GM12878 (cell line): Measurements from ENCODE around the gene IL22RA2. TPM values are rescaled to one million over a fixed set of nuclear protein-coding genes. Genes with fewer than 3 reads are reported as not detected.

Experiments
- ATAC-seq: fragments of 200-7000 bp; cut with Tn5 transposase; 3 replicates; pipeline ENCODE4 v1.9.1; 2020; ENCODE audit warnings: mild to moderate bottlenecking, moderate library complexity
- BruUV-seq: library from RNA; stranded (reverse); fragments of 400-500 nt; replicated peaks from 2 replicates; lab custom pipeline; 2021; lab: Mats Ljungman, UMichigan
- CTCF ChIA-PET: fragments of 300-600 bp; sonication (Branson Sonifier 250); formaldehyde crosslinking; extraction: SDS; loops from one replicate; lab custom pipeline; 2021; ENCODE audit warnings: inconsistent platforms; lab: Yijun Ruan, JAX
- POLR2A ChIA-PET: fragments of 350-600 bp; formaldehyde crosslinking; extraction: SDS; loops from one replicate; lab custom pipeline; 2021; ENCODE audit warnings: inconsistent platforms; lab: Charles Lee
- RAD21 ChIA-PET: fragments of 300-600 bp; sonication (Branson Sonifier 250); formaldehyde crosslinking; loops from one replicate; lab custom pipeline; 2023; ENCODE audit warnings: antibody characterized with exemption; ENCODE audit not compliant: unreplicated experiment; lab: Charles Lee
- SMC1A ChIA-PET: fragments of 300-600 bp; sonication (Branson Sonifier 250); formaldehyde crosslinking; loops from one replicate; lab custom pipeline; 2023; ENCODE audit not compliant: unreplicated experiment, uncharacterized antibody; lab: Charles Lee
- DNase-seq: peaks from one replicate; pipeline ENCODE4 v3.0.0-alpha.2; 2011; ENCODE audit warnings: low read depth, low spot score
- FAIRE-seq: peaks from 3 replicates; lab custom pipeline; 2011; peaks lifted over from hg19 to GRCh38; lab: Jason Lieb, UNC
- H2AFZ ChIP-seq: 2 replicates; pipeline ENCODE4 v1.6.0; 2011; ENCODE audit warnings: low read depth, low read length, control low read depth; ENCODE audit not compliant: control insufficient read depth
- H3K27ac ChIP-seq: 2 replicates; pipeline ENCODE4 v1.5.1; 2011; ENCODE audit warnings: control low read depth; ENCODE audit not compliant: control insufficient read depth, insufficient read depth
- H3K27me3 ChIP-seq, 2 experiments: replicated peaks in 1 of 2; 2 replicates each; pipeline versions ENCODE4 v1.6.0 to v1.6.1; 2011; ENCODE audit warnings: low read length in 1 of 2; ENCODE audit not compliant: control insufficient read depth in 2 of 2, insufficient read depth in 2 of 2
- H3K36me3 ChIP-seq, 2 experiments: 2 replicates each; pipeline ENCODE4 v1.5.1; 2011; ENCODE audit warnings: low read length in 1 of 2; ENCODE audit not compliant: control insufficient read depth in 2 of 2, insufficient read depth in 2 of 2
- H3K4me1 ChIP-seq: 2 replicates; pipeline ENCODE4 v1.6.1; 2011; ENCODE audit warnings: mild to moderate bottlenecking, low read length, moderate library complexity, mixed read lengths; ENCODE audit not compliant: control insufficient read depth, insufficient read depth
- H3K4me2 ChIP-seq: 2 replicates; pipeline ENCODE4 v1.6.0; 2011; ENCODE audit warnings: control low read depth; ENCODE audit not compliant: control insufficient read depth, insufficient read depth
- H3K4me3 ChIP-seq: fragments of 200-600 bp; sonication (generic); 2 replicates; pipeline ENCODE4 v1.5.1; 2016
- H3K79me2 ChIP-seq: 2 replicates; pipeline ENCODE4 v1.6.0; 2011; ENCODE audit warnings: low read length; ENCODE audit not compliant: control insufficient read depth, insufficient read depth
- H3K9ac ChIP-seq: 2 replicates; pipeline ENCODE4 v1.8.0; 2011; ENCODE audit warnings: low read length, control low read depth, mixed read lengths; ENCODE audit not compliant: control insufficient read depth, insufficient read depth
- H3K9me3 ChIP-seq: replicated peaks from 3 replicates; pipeline ENCODE4 v1.5.1; 2011; ENCODE audit warnings: mild to moderate bottlenecking, low read length; ENCODE audit not compliant: control insufficient read depth, insufficient read depth
- H4K20me1 ChIP-seq: 2 replicates; pipeline ENCODE4 v1.6.0; 2011; ENCODE audit not compliant: control insufficient read depth, insufficient read depth
- HDGF ChIP-seq: fragments of 450-650 bp; IDR thresholded peaks from 2 replicates; pipeline ENCODE4 v1.6.1; 2016; ENCODE audit warnings: antibody characterized with exemption
- NFIC ChIP-seq: IDR thresholded peaks from 2 replicates; pipeline ENCODE4 v1.6.1; 2012; ENCODE audit warnings: low read depth, mild to moderate bottlenecking, inconsistent platforms, low read length, moderate library complexity
- WRNIP1 ChIP-seq: IDR thresholded peaks from 2 replicates; pipeline ENCODE4 v1.6.1; 2011; ENCODE audit warnings: low read depth, low read length, improper control_type of control experiment, borderline replicate concordance
- WGBS: methylation state at CpG from one replicate; pipeline ENCODE4 v1.1.6; 2016; ENCODE audit warnings: low lambda C conversion rate; ENCODE audit not compliant: insufficient replicate concordance, insufficient coverage; ENCODE audit errors: missing lambda C conversion rate; 5-methylcytosine and 5-hydroxymethylcytosine counted together
- in situ Hi-C: fragments of 300-500 bp; cut with MboI; formaldehyde crosslinking; loops from 9 replicates; pipeline ENCODE4 v1.14.3; 2018; ENCODE audit warnings: mixed read lengths
- intact Hi-C: fragments of 100-400 bp; cut with micrococcal nuclease; formaldehyde crosslinking; loops from one replicate; pipeline ENCODE4 v1.14.2; 2022; ENCODE audit not compliant: unreplicated experiment
- polyA plus RNA-seq, 11 experiments: library from polyadenylated mRNA; depleted of rRNA in 4 of 11; unstranded in 6 of 11; stranded (reverse) in 5 of 11; fragments of >200 nt; fragmentation: Nextera tagmentation in 4 of 11; fragmentation: Illumina TruSeq in 1 of 11; extraction: Ambion mirVana in 4 of 11; extraction: Trizol in 1 of 11; gene quantifications; 1 replicate in 1 of 11; 2 replicates in 10 of 11; pipeline versions ENCODE4 v1.2.1 to v1.2.3, GENCODE V29; 2011 to 2016; ENCODE audit warnings: inconsistent platforms in 2 of 11, missing spikeins in 2 of 11, low read depth in 1 of 11
- total RNA-seq, 4 experiments: library from RNA; depleted of rRNA in 3 of 4; stranded (reverse); fragments of >200 nt in 3 of 4; fragmentation: Illumina TruSeq in 1 of 4; extraction: Trizol in 1 of 4; gene quantifications; 2 replicates each; pipeline versions ENCODE4 v1.2.1 to v1.2.3, GENCODE V29; 2013 to 2021
- TF ChIP-seq, protein P1 (sequence below): IDR thresholded peaks from 2 replicates; pipeline ENCODE4 v1.6.1; 2012; ENCODE audit warnings: mild to moderate bottlenecking, low read depth, low read length
- TF ChIP-seq, protein P2 (sequence below): fragments of 450-650 bp; IDR thresholded peaks from 2 replicates; pipeline ENCODE4 v1.6.1; 2016; ENCODE audit warnings: mild to moderate bottlenecking

IL22RA2 gene
- total and polyA plus RNA-seq, 10 of the 15 experiments (the other 5 are each of a cell fraction or from before 2014, with no cell fraction given): 0.05 to 0.22 (median 0.09) TPM; not detected in 3

DNA sequence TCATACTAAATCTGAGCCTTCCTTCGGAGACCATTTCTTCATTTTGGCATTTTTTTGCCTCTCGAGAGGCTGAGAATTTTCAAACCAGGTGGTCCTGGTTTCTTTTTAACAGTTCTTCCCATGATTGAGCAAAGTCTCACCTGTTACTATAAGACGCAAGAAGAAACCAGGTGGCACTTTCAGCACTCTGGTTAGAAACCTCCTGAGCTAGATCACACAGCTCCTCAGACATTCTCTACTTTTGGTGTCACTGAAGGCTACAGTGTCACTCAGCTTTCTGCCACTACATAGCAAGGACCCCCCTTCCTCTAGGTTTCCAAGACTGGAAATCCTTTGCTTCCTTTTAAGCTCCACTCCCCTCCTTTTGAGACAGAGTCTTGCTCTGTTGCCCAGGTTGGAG is 38.5 kb upstream of the IL22RA2 start:
- no peak for DNase-seq
- H3K4me3 ChIP-seq: peak overlapping the region; percentile 45
- peaks cover 7 to 28% of the 10 kb centered on the region in 2 experiments for H3K36me3 ChIP-seq
- no peaks in the 10 kb centered on the region for H3K27me3 ChIP-seq
- peaks cover 9% of the 10 kb centered on the region; the same call in 1 of the 2 replicates for H3K4me1 ChIP-seq
- H3K27ac ChIP-seq: 0 out of 2 replicates have a peak overlapping the region, but pooled peaks have one; percentile 27
- H3K9me3 ChIP-seq: peaks cover 35% of the 10 kb centered on the region
- no peak overlapping the region for H3K9ac ChIP-seq
- POLR2A ChIA-PET: interaction anchor here (0.5 to 1.7 kb wide), 6 partner anchors 8 to 422 kb away, joined by 3 to 7 read pairs (median 4); no protein-coding TSS in a partner anchor
- H4K20me1 ChIP-seq: no peaks in the 10 kb centered on the region
- H3K4me2 ChIP-seq: peak overlapping the region; percentile 68
- TF ChIP-seq NFIC (no peak), WRNIP1 (no peak), HDGF (peak; percentile 46; the same call in 1 of the 2 replicates)
- TF ChIP-seq, protein P1, sequence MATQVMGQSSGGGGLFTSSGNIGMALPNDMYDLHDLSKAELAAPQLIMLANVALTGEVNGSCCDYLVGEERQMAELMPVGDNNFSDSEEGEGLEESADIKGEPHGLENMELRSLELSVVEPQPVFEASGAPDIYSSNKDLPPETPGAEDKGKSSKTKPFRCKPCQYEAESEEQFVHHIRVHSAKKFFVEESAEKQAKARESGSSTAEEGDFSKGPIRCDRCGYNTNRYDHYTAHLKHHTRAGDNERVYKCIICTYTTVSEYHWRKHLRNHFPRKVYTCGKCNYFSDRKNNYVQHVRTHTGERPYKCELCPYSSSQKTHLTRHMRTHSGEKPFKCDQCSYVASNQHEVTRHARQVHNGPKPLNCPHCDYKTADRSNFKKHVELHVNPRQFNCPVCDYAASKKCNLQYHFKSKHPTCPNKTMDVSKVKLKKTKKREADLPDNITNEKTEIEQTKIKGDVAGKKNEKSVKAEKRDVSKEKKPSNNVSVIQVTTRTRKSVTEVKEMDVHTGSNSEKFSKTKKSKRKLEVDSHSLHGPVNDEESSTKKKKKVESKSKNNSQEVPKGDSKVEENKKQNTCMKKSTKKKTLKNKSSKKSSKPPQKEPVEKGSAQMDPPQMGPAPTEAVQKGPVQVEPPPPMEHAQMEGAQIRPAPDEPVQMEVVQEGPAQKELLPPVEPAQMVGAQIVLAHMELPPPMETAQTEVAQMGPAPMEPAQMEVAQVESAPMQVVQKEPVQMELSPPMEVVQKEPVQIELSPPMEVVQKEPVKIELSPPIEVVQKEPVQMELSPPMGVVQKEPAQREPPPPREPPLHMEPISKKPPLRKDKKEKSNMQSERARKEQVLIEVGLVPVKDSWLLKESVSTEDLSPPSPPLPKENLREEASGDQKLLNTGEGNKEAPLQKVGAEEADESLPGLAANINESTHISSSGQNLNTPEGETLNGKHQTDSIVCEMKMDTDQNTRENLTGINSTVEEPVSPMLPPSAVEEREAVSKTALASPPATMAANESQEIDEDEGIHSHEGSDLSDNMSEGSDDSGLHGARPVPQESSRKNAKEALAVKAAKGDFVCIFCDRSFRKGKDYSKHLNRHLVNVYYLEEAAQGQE: peak; percentile 60; the same call in 1 of the 2 replicates
- TF ChIP-seq, protein P2, sequence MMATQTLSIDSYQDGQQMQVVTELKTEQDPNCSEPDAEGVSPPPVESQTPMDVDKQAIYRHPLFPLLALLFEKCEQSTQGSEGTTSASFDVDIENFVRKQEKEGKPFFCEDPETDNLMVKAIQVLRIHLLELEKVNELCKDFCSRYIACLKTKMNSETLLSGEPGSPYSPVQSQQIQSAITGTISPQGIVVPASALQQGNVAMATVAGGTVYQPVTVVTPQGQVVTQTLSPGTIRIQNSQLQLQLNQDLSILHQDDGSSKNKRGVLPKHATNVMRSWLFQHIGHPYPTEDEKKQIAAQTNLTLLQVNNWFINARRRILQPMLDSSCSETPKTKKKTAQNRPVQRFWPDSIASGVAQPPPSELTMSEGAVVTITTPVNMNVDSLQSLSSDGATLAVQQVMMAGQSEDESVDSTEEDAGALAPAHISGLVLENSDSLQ: peak; percentile 13; the same call in 1 of the 2 replicates
- TF ChIP-seq, all 136 proteins: peak for 3
- Histone ChIP-seq H2AFZ (no peak overlapping the region), H3K79me2 (peaks cover 96% of the 10 kb centered on the region)
- in situ Hi-C loops (no loop called here), intact Hi-C loops (no loop called here)
- RAD21 ChIA-PET: interaction anchor here (0.7 to 8.0 kb wide), 11 partner anchors 10 to 118 kb away, joined by 3 to 68 read pairs (median 7); partner anchors contain the start of gene IL22RA2
- ATAC-seq (no peak), FAIRE-seq (no peak)
- WGBS: 94% methylated on average over 3 of the region's 3 CpGs
- no TSS peak for BruUV-seq
- SMC1A ChIA-PET: interaction anchor here (0.8 to 7.9 kb wide), 17 partner anchors 8 to 116 kb away, joined by 3 to 89 read pairs (median 10); no protein-coding TSS in a partner anchor
- CTCF ChIA-PET: interaction anchor here (0.9 to 2.3 kb wide), 5 partner anchors 40 to 117 kb away, joined by 3 to 11 read pairs (median 4); no protein-coding TSS in a partner anchor
